IMR-90 (cell line): ENCODE data around the gene UBXN2A. TPM values are rescaled to one million over a fixed set of nuclear protein-coding genes. Genes with fewer than 3 reads are reported as not detected.
A peak's percentile ranks its signal among the peaks of the same experiment; 100 is the strongest.

ENCODE experiments used
- ATAC-seq: fragments of 200-7000 bp; cut with Tn5 transposase; 2 replicates; pipeline ENCODE4 v1.9.1; 2020; ENCODE audit warnings: low read depth, mild to moderate bottlenecking, moderate library complexity
- BruUV-seq: library from RNA; stranded (reverse); fragments of 400-500 nt; replicated peaks from 2 replicates; lab custom pipeline; 2021; lab: Mats Ljungman, UMichigan
- CTCF ChIA-PET: fragments of 300-600 bp; formaldehyde crosslinking; extraction: SDS; loops from one replicate; lab custom pipeline; 2021; ENCODE audit warnings: antibody characterized with exemption; lab: Yijun Ruan, JAX
- POLR2A ChIA-PET: fragments of 300-600 bp; sonication (Branson Sonifier 250); formaldehyde crosslinking; loops from one replicate; lab custom pipeline; 2022; ENCODE audit warnings: antibody characterized with exemption; ENCODE audit not compliant: unreplicated experiment; lab: Charles Lee
- DNase-seq: peaks from one replicate; pipeline ENCODE4 v3.0.0; 2013
- H2AFZ ChIP-seq: replicated peaks from 2 replicates; pipeline ENCODE3; 2013; ENCODE audit warnings: low read length, mild to moderate bottlenecking; ENCODE audit not compliant: poor library complexity
- H2AK5ac ChIP-seq: 2 replicates; pipeline ENCODE4 v1.6.1; 2013; ENCODE audit warnings: low read depth, low read length, inconsistent platforms
- H2AK9ac ChIP-seq: replicated peaks from 2 replicates; pipeline ENCODE3; 2013; ENCODE audit warnings: mild to moderate bottlenecking, low read depth, low read length, moderate library complexity; ENCODE audit not compliant: poor library complexity
- H2BK120ac ChIP-seq: 2 replicates; pipeline ENCODE4 v1.6.1; 2013; ENCODE audit warnings: low read depth, low read length, inconsistent platforms
- H2BK15ac ChIP-seq: 3 replicates; pipeline ENCODE4 v1.6.1; 2013; ENCODE audit warnings: low read depth, low read length, inconsistent platforms
- H2BK20ac ChIP-seq: 2 replicates; pipeline ENCODE4 v1.6.1; 2013; ENCODE audit warnings: low read depth, mild to moderate bottlenecking, inconsistent platforms, low read length, moderate library complexity
- H2BK5ac ChIP-seq: 2 replicates; pipeline ENCODE4 v1.6.1; 2013; ENCODE audit warnings: mild to moderate bottlenecking, low read depth, low read length, inconsistent platforms; ENCODE audit not compliant: poor library complexity, severe bottlenecking
- H3K14ac ChIP-seq: replicated peaks from 2 replicates; pipeline ENCODE4 v1.6.1; 2013; ENCODE audit warnings: low read depth, low read length, inconsistent platforms
- H3K18ac ChIP-seq: 2 replicates; pipeline ENCODE4 v1.6.1; 2013; ENCODE audit warnings: low read depth, low read length, control low read depth
- H3K23ac ChIP-seq: 2 replicates; pipeline ENCODE4 v1.6.1; 2013; ENCODE audit warnings: low read depth, low read length, inconsistent platforms
- H3K27ac ChIP-seq: 2 replicates; pipeline ENCODE4 v1.5.1; 2013; ENCODE audit warnings: mild to moderate bottlenecking, control low read depth, low read length; ENCODE audit not compliant: insufficient read depth
- H3K27me3 ChIP-seq: 2 replicates; pipeline ENCODE4 v1.6.1; 2013; ENCODE audit warnings: low read length; ENCODE audit not compliant: control insufficient read depth, insufficient read depth
- H3K36me3 ChIP-seq: 2 replicates; pipeline ENCODE4 v1.6.1; 2013; ENCODE audit warnings: low read length, mixed read lengths; ENCODE audit not compliant: control insufficient read depth, insufficient read depth
- H3K4ac ChIP-seq: 2 replicates; pipeline ENCODE4 v1.6.1; 2013; ENCODE audit warnings: low read depth, low read length, inconsistent platforms
- H3K4me1 ChIP-seq: 2 replicates; pipeline ENCODE4 v1.6.1; 2013; ENCODE audit warnings: low read length, mixed read lengths; ENCODE audit not compliant: control insufficient read depth, insufficient read depth
- H3K4me2 ChIP-seq: 2 replicates; pipeline ENCODE4 v1.6.1; 2013; ENCODE audit warnings: low read depth, mild to moderate bottlenecking, control low read depth, low read length, moderate library complexity
- H3K4me3 ChIP-seq: 2 replicates; pipeline ENCODE4 v1.5.1; 2013; ENCODE audit warnings: low read depth, mild to moderate bottlenecking, control low read depth, low read length, moderate library complexity; ENCODE audit not compliant: insufficient read depth
- H3K56ac ChIP-seq: 2 replicates; pipeline ENCODE4 v1.6.1; 2013; ENCODE audit warnings: low read length, inconsistent platforms; ENCODE audit not compliant: insufficient read depth; ENCODE audit errors: extremely low read depth
- H3K79me1 ChIP-seq, 2 experiments: 2 replicates each; pipeline ENCODE4 v1.6.1; 2013; ENCODE audit warnings: low read length in 2 of 2, inconsistent platforms in 1 of 2, low read depth in 1 of 2
- H3K9ac ChIP-seq: 2 replicates; pipeline ENCODE4 v1.6.1; 2013; ENCODE audit warnings: low read depth, low read length, control low read depth
- H3K9me1 ChIP-seq: 2 replicates; pipeline ENCODE4 v1.6.1; 2013; ENCODE audit warnings: low read length, inconsistent platforms; ENCODE audit not compliant: insufficient read depth
- H3K9me3 ChIP-seq: 2 replicates; pipeline ENCODE4 v1.6.1; 2013; ENCODE audit warnings: low read length; ENCODE audit not compliant: control insufficient read depth, insufficient read depth
- H4K20me1 ChIP-seq: 2 replicates; pipeline ENCODE4 v1.6.1; 2013; ENCODE audit warnings: low read length, inconsistent platforms; ENCODE audit not compliant: insufficient read depth
- H4K5ac ChIP-seq: 2 replicates; pipeline ENCODE4 v1.6.1; 2013; ENCODE audit warnings: mild to moderate bottlenecking, low read depth, low read length, control low read depth
- H4K8ac ChIP-seq, 2 experiments: 2 replicates each; pipeline ENCODE4 v1.6.1; 2013; ENCODE audit warnings: low read depth in 2 of 2, low read length in 2 of 2, control low read depth in 1 of 2, inconsistent platforms in 1 of 2
- H4K91ac ChIP-seq: 2 replicates; pipeline ENCODE4 v1.6.1; 2013; ENCODE audit warnings: low read depth, low read length, inconsistent platforms; ENCODE audit not compliant: insufficient read depth
- BHLHE40 ChIP-seq: fragments of 150-350 bp; IDR thresholded peaks from 2 replicates; pipeline ENCODE4 v1.6.1; 2016; ENCODE audit warnings: mild to moderate bottlenecking, low read depth, low read length
- CEBPB ChIP-seq: IDR thresholded peaks from 2 replicates; pipeline ENCODE4 v1.6.1; 2012; ENCODE audit warnings: low read depth, low read length, improper control_type of control experiment
- FOS ChIP-seq: fragments of 150-350 bp; IDR thresholded peaks from 2 replicates; pipeline ENCODE4 v1.6.1; 2016; ENCODE audit warnings: low read depth, low read length
- WGBS, 2 experiments: methylation state at CpG; one replicate each; pipeline versions ENCODE4 v1.1.5 to v1.1.7; 2013; ENCODE audit warnings: missing lambda C conversion rate in 2 of 2; ENCODE audit not compliant: insufficient read length in 1 of 2; ENCODE audit errors: extremely low coverage in 2 of 2; 5-methylcytosine and 5-hydroxymethylcytosine counted together
- dilution Hi-C: fragments of 300-500 bp; cut with HindIII; formaldehyde crosslinking; loops from one replicate; pipeline ENCODE4 v1.14.3; 2018; ENCODE audit warnings: low sequenced_read_pairs; ENCODE audit not compliant: unreplicated experiment
- in situ Hi-C: fragments of 300-500 bp; cut with MboI; formaldehyde crosslinking; loops from 3 replicates; pipeline ENCODE4 v1.14.3; 2019; ENCODE audit warnings: low sequenced_read_pairs, inconsistent platforms, mixed read lengths
- intact Hi-C: fragments of 100-400 bp; cut with micrococcal nuclease; formaldehyde crosslinking; loops from 2 replicates; pipeline ENCODE4 v1.10.0; 2022
- polyA plus RNA-seq, 3 experiments: library from polyadenylated mRNA; depleted of rRNA; stranded (reverse); fragments of >200 nt; gene quantifications; 2 replicates each; pipeline ENCODE4 v1.2.3, GENCODE V29; 2012; ENCODE audit warnings: low replicate concordance in 1 of 3
- total RNA-seq: library from RNA; depleted of rRNA; stranded (reverse); fragments of >200 nt; gene quantifications from 2 replicates; pipeline ENCODE4 v1.2.3, GENCODE V29; 2012

Gene UBXN2A
- total and polyA plus RNA-seq, 2 of the 4 experiments (the other 2 are of a cell fraction), result 4.6 to 7.7 TPM

DNA sequence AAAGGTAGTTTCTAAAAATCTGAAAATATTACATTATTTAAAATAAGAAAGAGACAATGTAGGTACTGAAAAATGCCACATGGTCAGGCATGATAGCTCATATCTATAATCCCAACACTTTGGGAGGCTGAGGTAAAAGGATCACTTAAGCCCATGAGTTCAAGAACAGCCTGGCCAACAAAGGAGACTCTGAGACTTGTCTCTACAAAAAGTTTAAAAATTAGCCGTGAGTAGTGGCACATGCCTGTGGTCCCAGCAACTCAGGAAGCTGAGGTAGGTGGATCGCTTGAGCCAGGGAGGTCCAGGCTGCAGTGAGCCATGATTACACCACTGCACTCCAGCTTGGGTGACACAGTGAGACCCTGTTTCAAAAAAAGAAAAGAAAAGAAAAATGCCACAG, 35.1 kb upstream of the UBXN2A start:
- Histone ChIP-seq H3K14ac (no peak overlapping the region), H3K4me1 (peaks cover 6% of the 10 kb centered on the region), H3K27me3 (no peaks in the 10 kb centered on the region), H2AK9ac (no peak overlapping the region), H3K4ac (no peak overlapping the region), H2BK5ac (no peak overlapping the region), H3K79me1 (peaks cover 18 to 40% of the 10 kb centered on the region in 2 experiments), H4K91ac (no peak overlapping the region; the same call in 1 of the 2 replicates), H2AK5ac (no peak overlapping the region), H2BK20ac (no peak overlapping the region), H3K27ac (no peak overlapping the region), H3K9me1 (peaks cover 9% of the 10 kb centered on the region), H3K9me3 (no peaks in the 10 kb centered on the region), H3K56ac (no peak overlapping the region), H3K23ac (no peak overlapping the region), H3K4me2 (no peak overlapping the region), H3K18ac (no peak overlapping the region), H4K8ac (no peak overlapping the region), H4K5ac (no peak overlapping the region), H3K9ac (no peak overlapping the region), H3K36me3 (no peaks in the 10 kb centered on the region), H2AFZ (no peak overlapping the region), H2BK120ac (no peak overlapping the region), H3K4me3 (no peak overlapping the region), H4K20me1 (peaks cover 26% of the 10 kb centered on the region), H2BK15ac (0 out of 3 replicates have a peak overlapping the region, but pooled peaks have one; percentile 39)
- in situ Hi-C loops, result no loop called here
- ChIA-PET CTCF (interaction anchor here (1.4 kb wide), 1 partner anchor 22 kb away, joined by 5 read pairs; the partner anchor contains the start of gene ATAD2B), POLR2A (no interaction called here)
- WGBS, 2 experiments, result 40% methylated on average over 1 of the region's 2 CpGs; no CpG with 5 or more reads in 1 of the 2 experiments
- dilution Hi-C loops, result no loop called here
- BruUV-seq, result no TSS peak
- intact Hi-C loops, result no loop called here
- TF ChIP-seq FOS, result no peak
- 0 out of 2 replicates have a peak, but pooled peaks have one; percentile 10 for TF ChIP-seq CEBPB
- TF ChIP-seq BHLHE40, result peak; percentile 19; the same call in 1 of the 2 replicates
- DNase-seq, result peak; percentile 44
- peak; percentile 25 for ATAC-seq
